K562 (cell line): ENCODE results near the gene RFLNA. TPM values are rescaled to one million over a fixed set of nuclear protein-coding genes. Genes with fewer than 3 reads are reported as not detected.

Source experiments
- ATAC-seq: fragments of 200-7000 bp; cut with Tn5 transposase; 3 replicates; pipeline ENCODE4 v1.9.1; 2020; ENCODE audit warnings: moderate library complexity
- BruUV-seq: library from RNA; stranded (reverse); fragments of 400-500 nt; replicated peaks from 2 replicates; lab custom pipeline; 2021; lab: Mats Ljungman, UMichigan
- CTCF ChIA-PET: fragments of 300-600 bp; formaldehyde crosslinking; extraction: SDS; loops from one replicate; lab custom pipeline; 2021; ENCODE audit warnings: low intra/inter-chr PET ratio; lab: Yijun Ruan, JAX
- POLR2A ChIA-PET: fragments of 300-600, 350-650 bp; sonication (Branson Sonifier 250); formaldehyde crosslinking; extraction: SDS; loops from one replicate; lab custom pipeline; 2021; ENCODE audit warnings: antibody characterized with exemption, inconsistent platforms; lab: Yijun Ruan, JAX
- DNase-seq, 4 experiments: peaks; one replicate each; pipeline versions ENCODE4 v3.0.0 to v3.0.0-alpha.2; 2011 to 2018; ENCODE audit warnings: low spot score in 3 of 4, mixed read lengths in 3 of 4; ENCODE audit errors: extremely low read depth in 1 of 4
- FAIRE-seq: peaks from 2 replicates; lab custom pipeline; 2011; peaks lifted over from hg19 to GRCh38; lab: Jason Lieb, UNC
- H2AFZ ChIP-seq: 2 replicates; pipeline ENCODE4 v1.6.0; 2011; ENCODE audit warnings: low read depth, low read length, control low read depth, inconsistent platforms
- H3K27ac ChIP-seq: fragments of 200-600 bp; 3 replicates; pipeline ENCODE4 v1.8.0; 2011; ENCODE audit warnings: low read depth, mild to moderate bottlenecking, control low read depth, inconsistent platforms, low read length, moderate library complexity, mixed read lengths; ENCODE audit errors: extremely low read depth
- H3K27me3 ChIP-seq, 2 experiments: fragments of 300-600 bp in 1 of 2; 2 replicates in 1 of 2; 3 replicates in 1 of 2; pipeline versions ENCODE4 v1.6.0 to v1.8.0; 2011; ENCODE audit warnings: inconsistent platforms in 2 of 2, low read length in 2 of 2, mild to moderate bottlenecking in 1 of 2, mixed read lengths in 1 of 2, moderate library complexity in 1 of 2; ENCODE audit not compliant: control insufficient read depth in 2 of 2, insufficient read depth in 2 of 2
- H3K36me3 ChIP-seq: fragments of 300-600 bp; 3 replicates; pipeline ENCODE4 v1.8.0; 2011; ENCODE audit warnings: mild to moderate bottlenecking, low read length, inconsistent platforms; ENCODE audit not compliant: control insufficient read depth, insufficient read depth
- H3K4me1 ChIP-seq, 2 experiments: fragments of 200-600 bp in 1 of 2; replicated peaks in 1 of 2; 2 replicates in 1 of 2; 3 replicates in 1 of 2; pipeline versions ENCODE4 v1.5.1 to v1.8.0; 2011; ENCODE audit warnings: inconsistent platforms in 2 of 2, low read length in 2 of 2, mild to moderate bottlenecking in 1 of 2, mixed read lengths in 1 of 2, moderate library complexity in 1 of 2; ENCODE audit not compliant: control insufficient read depth in 2 of 2, insufficient read depth in 2 of 2
- H3K4me2 ChIP-seq: 2 replicates; pipeline ENCODE4 v1.6.1; 2011; ENCODE audit warnings: low read length, control low read depth, inconsistent platforms, mixed read lengths; ENCODE audit not compliant: insufficient read depth
- H3K4me3 ChIP-seq: fragments of 200-600 bp; sonication (generic), shearing (Covaris generic); 2 replicates; pipeline ENCODE4 v1.5.1; 2016; ENCODE audit warnings: control low read depth, inconsistent platforms
- H3K79me2 ChIP-seq: fragments of 200-600 bp; 3 replicates; pipeline ENCODE4 v1.8.0; 2011; ENCODE audit warnings: low read length, inconsistent platforms; ENCODE audit not compliant: control insufficient read depth, insufficient read depth
- H3K9ac ChIP-seq, 2 experiments: 2 replicates each; pipeline versions ENCODE4 v1.6.0 to v1.6.1; 2011; ENCODE audit warnings: low read depth in 2 of 2, low read length in 2 of 2, control low read depth in 1 of 2, inconsistent platforms in 1 of 2, mild to moderate bottlenecking in 1 of 2, mixed read lengths in 1 of 2; ENCODE audit not compliant: insufficient read depth in 1 of 2
- H3K9me1 ChIP-seq: one replicate; pipeline ENCODE4 v1.6.0; 2011; ENCODE audit warnings: inconsistent platforms, mild to moderate bottlenecking, low read length, moderate library complexity; ENCODE audit not compliant: control insufficient read depth, insufficient read depth
- H3K9me3 ChIP-seq: replicated peaks from 2 replicates; pipeline ENCODE4 v1.5.1; 2011; ENCODE audit warnings: low read depth, low read length, inconsistent platforms; ENCODE audit not compliant: control insufficient read depth, insufficient read depth
- H4K20me1 ChIP-seq: replicated peaks from 2 replicates; pipeline ENCODE4 v1.6.1; 2011; ENCODE audit warnings: low read length, inconsistent platforms, mixed read lengths; ENCODE audit not compliant: control insufficient read depth, insufficient read depth
- AFF4 ChIP-seq: sonication (generic); formaldehyde crosslinking; IDR thresholded peaks from 2 replicates; pipeline ENCODE4 v1.8.0; 2023; ENCODE audit warnings: mild to moderate bottlenecking, missing genetic modification reagents
- ATF1 ChIP-seq, 2 experiments: fragments of 450-650 bp in 1 of 2; IDR thresholded peaks; 2 replicates each; pipeline ENCODE4 v1.6.1; 2016; ENCODE audit warnings: missing compliant biosample characterization in 1 of 2, missing genetic modification characterization in 1 of 2
- DDX20 ChIP-seq: fragments of 450-650 bp; IDR thresholded peaks from 2 replicates; pipeline ENCODE4 v1.6.1; 2016; ENCODE audit warnings: missing genetic modification characterization, low read depth, mild to moderate bottlenecking, missing compliant biosample characterization, moderate library complexity
- E4F1 ChIP-seq: fragments of 250-450 bp; sonication (Bioruptor Pico); IDR thresholded peaks from 2 replicates; pipeline ENCODE4 v1.5.0; 2021; ENCODE audit warnings: mild to moderate bottlenecking, borderline replicate concordance
- EGR1 ChIP-seq: fragments of 450-650 bp; conservative IDR thresholded peaks from 2 replicates; pipeline ENCODE4 v1.6.1; 2017; ENCODE audit warnings: mild to moderate bottlenecking
- LARP7 ChIP-seq: fragments of 450-650 bp; IDR thresholded peaks from 2 replicates; pipeline ENCODE4 v1.6.1; 2016
- MAFF ChIP-seq: IDR thresholded peaks from 2 replicates; pipeline ENCODE4 v1.6.1; 2012; ENCODE audit warnings: low read length, improper control_type of control experiment
- PRMT5 ChIP-seq: sonication (generic); formaldehyde crosslinking; IDR thresholded peaks from 2 replicates; pipeline ENCODE4 v1.5.0; 2020; ENCODE audit warnings: missing genetic modification reagents
- ZC3H11A ChIP-seq: IDR thresholded peaks from 2 replicates; pipeline ENCODE4 v1.6.1; 2012; ENCODE audit warnings: low read depth, low read length, improper control_type of control experiment
- ZNF75A ChIP-seq: fragments of 450-650 bp; formaldehyde crosslinking; IDR thresholded peaks from 2 replicates; pipeline ENCODE4 v1.4.0; 2020; ENCODE audit warnings: mild to moderate bottlenecking
- WGBS: fragments of 100-300 bp; shearing (Covaris generic); methylation state at CpG from one replicate; pipeline ENCODE4 v1.1.6; 2016; ENCODE audit warnings: low coverage, mixed read lengths; ENCODE audit not compliant: insufficient coverage; ENCODE audit errors: missing lambda C conversion rate; 5-methylcytosine and 5-hydroxymethylcytosine counted together
- in situ Hi-C: fragments of 300-500 bp; cut with MboI; formaldehyde crosslinking; loops from 4 replicates; pipeline ENCODE4 v1.15.0; 2018; ENCODE audit warnings: inconsistent platforms, mixed read lengths
- intact Hi-C: fragments of 100-400 bp; cut with micrococcal nuclease; formaldehyde crosslinking; loops from 2 replicates; pipeline ENCODE4 v1.14.2; 2022
- polyA plus RNA-seq, 8 experiments: library from polyadenylated mRNA; depleted of rRNA in 4 of 8; stranded (reverse) in 5 of 8; unstranded in 3 of 8; fragments of >200 nt; fragmentation: Nextera tagmentation in 2 of 8; fragmentation: Illumina TruSeq in 1 of 8; extraction: Ambion mirVana in 2 of 8; extraction: Trizol in 1 of 8; gene quantifications; 2 replicates each; pipeline versions ENCODE4 v1.2.1 to v1.2.3, GENCODE V29; 2011 to 2014; ENCODE audit warnings: inconsistent platforms in 1 of 8, missing spikeins in 1 of 8
- total RNA-seq, 7 experiments: library from RNA; depleted of rRNA in 6 of 7; stranded (reverse); fragments of >200 nt in 6 of 7; fragmentation: Illumina TruSeq in 2 of 7; extraction: Trizol in 2 of 7; gene quantifications; 2 replicates each; pipeline versions ENCODE4 v1.2.1 to v1.2.3, GENCODE V29; 2011 to 2021; ENCODE audit warnings: low replicate concordance in 1 of 7

RFLNA gene
- total and polyA plus RNA-seq, 9 of the 15 experiments (the other 6 are each of a cell fraction or from before 2014, with no cell fraction given): not detected

- H2AFZ ChIP-seq: no peak overlapping the region
- H3K4me3 ChIP-seq: no peak overlapping the region
- H3K9ac ChIP-seq: no peak overlapping the region
- no peak overlapping the region for H3K27ac ChIP-seq
- peaks cover 18% of the 10 kb centered on the region; the same call in 1 of the 2 replicates for H4K20me1 ChIP-seq
- in situ Hi-C loops: no loop called here
- H3K4me2 ChIP-seq: no peak overlapping the region
- no peaks in the 10 kb centered on the region for H3K9me1 ChIP-seq
- CTCF ChIA-PET: no interaction called here
- FAIRE-seq (no peak), ATAC-seq (no peak), DNase-seq (no peak)
- H3K9me3 ChIP-seq: no peaks in the 10 kb centered on the region
- 2% methylated on average over 6 of the region's 6 CpGs for WGBS
- BruUV-seq: no TSS peak
- H3K36me3 ChIP-seq: no peaks in the 10 kb centered on the region
- no peaks in the 10 kb centered on the region for H3K79me2 ChIP-seq
- TF ChIP-seq MAFF (no peak), E4F1 (CRISPR knock-in tag) (no peak), PRMT5 (CRISPR knock-in tag) (no peak), ZNF75A (CRISPR knock-in tag) (no peak), EGR1 (no peak), ZC3H11A (no peak), DDX20 (tag) (no peak), LARP7 (no peak), AFF4 (CRISPR knock-in tag) (no peak), ATF1 (CRISPR knock-in tag; IDR thresholded peaks at IDR 0.05) (no peak), ATF1 (tag; IDR thresholded peaks at IDR 0.05) (no peak)
- POLR2A ChIA-PET: interaction anchor here (0.6 kb wide), 1 partner anchor 429 kb away, joined by 3 read pairs; no protein-coding TSS in a partner anchor
- peaks cover 47 to 84% of the 10 kb centered on the region in 2 experiments for H3K27me3 ChIP-seq
- intact Hi-C loops: loop anchor here (10.0 kb wide), 1 partner anchor 462 kb away; no protein-coding TSS in a partner anchor
- peaks cover 0 to 21% of the 10 kb centered on the region in 2 experiments; a peak in 2 of 5 replicates for H3K4me1 ChIP-seq
These were observed 17.7 kb downstream of the RFLNA start for GRCh38 chr12:124312601-124313000.
